GM12891 (cell line): ENCODE results near the gene BPIFB6.

Experiments
- PAX5 ChIP-seq: IDR thresholded peaks from 2 replicates; pipeline ENCODE4 v1.6.1; 2011; ENCODE audit warnings: low read length, moderate library complexity, mild to moderate bottlenecking; ENCODE audit not compliant: insufficient read depth, severe bottlenecking
- POLR2A ChIP-seq: IDR thresholded peaks from 2 replicates; pipeline ENCODE4 v1.6.1; 2011; ENCODE audit warnings: low read depth, low read length, control low read depth
- POLR2AphosphoS5 ChIP-seq: IDR thresholded peaks from 2 replicates; pipeline ENCODE4 v1.6.1; 2011; ENCODE audit warnings: low read depth, low read length, control low read depth
- POU2F2 ChIP-seq: IDR thresholded peaks from 2 replicates; pipeline ENCODE4 v1.6.1; 2011; ENCODE audit warnings: low read depth, mild to moderate bottlenecking, control low read depth, low read length, moderate library complexity
- SPI1 ChIP-seq: IDR thresholded peaks from 2 replicates; pipeline ENCODE4 v1.6.1; 2011; ENCODE audit warnings: low read depth, low read length, control low read depth
- TAF1 ChIP-seq: IDR thresholded peaks from 2 replicates; pipeline ENCODE4 v1.6.1; 2011; ENCODE audit warnings: low read depth, low read length, control low read depth

DNA sequence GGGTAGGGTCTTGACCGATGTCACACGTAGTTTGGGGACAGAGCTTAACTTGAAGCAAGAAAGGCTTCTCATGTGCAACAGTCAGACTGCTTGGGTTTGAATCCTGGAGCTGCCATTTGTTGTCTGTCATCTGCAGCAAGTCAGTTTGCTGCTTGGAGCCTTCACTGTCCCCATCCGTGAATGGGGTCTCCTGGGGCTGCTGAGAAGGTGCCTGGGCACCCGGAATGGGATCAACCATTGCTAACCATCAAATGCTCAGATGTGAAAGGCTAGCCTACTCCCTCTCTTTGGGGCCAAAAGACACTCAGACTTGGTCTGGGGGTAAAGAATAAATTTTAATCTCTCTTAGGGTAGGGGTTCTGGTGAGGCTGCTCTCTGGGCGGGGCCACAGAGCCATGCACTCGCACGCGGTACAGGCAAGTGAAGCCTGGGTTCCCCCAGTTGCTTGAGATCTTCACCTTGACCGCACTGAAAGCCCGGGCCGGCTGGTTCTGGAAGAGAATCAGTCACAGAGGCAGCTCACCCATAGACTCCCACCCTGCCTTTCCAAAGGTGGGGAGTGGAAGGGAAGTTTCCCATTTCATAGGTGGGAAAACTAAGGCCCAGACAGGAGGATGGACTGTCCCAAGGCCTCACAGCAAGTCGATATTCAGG is 47.9 kb upstream of the BPIFB6 start:
- TF ChIP-seq POLR2A, result no peak
- no peak for TF ChIP-seq TAF1
- TF ChIP-seq POLR2AphosphoS5, result no peak
- no peak for TF ChIP-seq POU2F2
- TF ChIP-seq SPI1, result no peak
- no peak for TF ChIP-seq PAX5
